ENCODE data around the gene RPS25. TPM values are rescaled to one million over a fixed set of nuclear protein-coding genes. Genes with fewer than 3 reads are reported as not detected.

Gene RPS25
- total RNA-seq, 1 donor from 2014 or later = 705 TPM

Small RNAs within 50 kb of the gene (small RNA-seq; reads per million reads assigned to genes)
- gene AP003392.2 (not detected), gene RF00017 (not detected), gene RF00019 (not detected)

Other genes starting within 250 kb of the RPS25 start
- gene DDX6, start 227.2 kb downstream of the RPS25 start, total RNA-seq = 283 TPM
- not detected for gene CXCR5, start 134.5 kb downstream of the RPS25 start, total RNA-seq
- 11.5 TPM for gene BCL9L, start 92.4 kb downstream of the RPS25 start, total RNA-seq
- not detected for gene UPK2, start 62.0 kb downstream of the RPS25 start, total RNA-seq
- gene FOXR1, start 46.6 kb downstream of the RPS25 start, total RNA-seq = 0.31 TPM
- 31.0 TPM for gene CENATAC, start 20.2 kb downstream of the RPS25 start, total RNA-seq
- 63.9 TPM for gene TRAPPC4, start 423 bp upstream of the RPS25 start, total RNA-seq
- gene SLC37A4, start 12.5 kb upstream of the RPS25 start, total RNA-seq = 9.5 TPM
- gene HYOU1, start 38.9 kb upstream of the RPS25 start, total RNA-seq = 37.0 TPM
- 22.1 TPM for gene VPS11, start 49.5 kb upstream of the RPS25 start, total RNA-seq
- 2.0 TPM for gene HMBS, start 66.5 kb upstream of the RPS25 start, total RNA-seq
- 8.7 TPM for gene DPAGT1, start 83.5 kb upstream of the RPS25 start, total RNA-seq
- 7.6 TPM for gene C2CD2L, start 89.0 kb upstream of the RPS25 start, total RNA-seq
- gene HINFP, start 103.2 kb upstream of the RPS25 start, total RNA-seq = 21.7 TPM
- 2.5 TPM for gene ABCG4, start 130.7 kb upstream of the RPS25 start, total RNA-seq
- gene NLRX1, start 150.4 kb upstream of the RPS25 start, total RNA-seq = 3.3 TPM
- gene NHERF4, start 167.1 kb upstream of the RPS25 start, total RNA-seq = not detected
- 12.0 TPM for gene CBL, start 188.0 kb upstream of the RPS25 start, total RNA-seq